GM20431 (cell line): ENCODE measurements around the gene SPDEF.

Experiments
- in situ Hi-C: fragments of 300-500 bp; cut with MseI, MboI; formaldehyde crosslinking; loops from one replicate; pipeline ENCODE4 v1.15.0; 2020; ENCODE audit warnings: low sequenced_read_pairs; ENCODE audit not compliant: unreplicated experiment

The SPDEF gene

DNA sequence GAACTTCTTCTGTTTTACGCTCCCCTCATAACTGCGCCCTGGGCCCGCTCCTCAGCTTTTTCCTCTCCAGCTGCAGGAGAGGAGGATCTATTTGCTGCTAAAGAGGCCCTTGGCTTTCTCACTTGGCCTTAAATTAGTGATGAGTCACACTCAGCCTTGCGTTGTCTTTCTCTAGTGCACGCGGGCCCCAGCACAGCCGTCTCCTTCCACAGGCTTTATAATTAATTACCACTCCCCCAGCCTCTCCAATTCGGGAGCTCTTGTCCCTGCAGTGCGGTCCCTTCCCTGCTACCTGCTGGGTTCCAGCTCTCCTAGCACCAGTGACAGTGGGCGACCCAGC is 65.1 kb downstream of the SPDEF start:
- in situ Hi-C loops = no loop called here

DNA sequence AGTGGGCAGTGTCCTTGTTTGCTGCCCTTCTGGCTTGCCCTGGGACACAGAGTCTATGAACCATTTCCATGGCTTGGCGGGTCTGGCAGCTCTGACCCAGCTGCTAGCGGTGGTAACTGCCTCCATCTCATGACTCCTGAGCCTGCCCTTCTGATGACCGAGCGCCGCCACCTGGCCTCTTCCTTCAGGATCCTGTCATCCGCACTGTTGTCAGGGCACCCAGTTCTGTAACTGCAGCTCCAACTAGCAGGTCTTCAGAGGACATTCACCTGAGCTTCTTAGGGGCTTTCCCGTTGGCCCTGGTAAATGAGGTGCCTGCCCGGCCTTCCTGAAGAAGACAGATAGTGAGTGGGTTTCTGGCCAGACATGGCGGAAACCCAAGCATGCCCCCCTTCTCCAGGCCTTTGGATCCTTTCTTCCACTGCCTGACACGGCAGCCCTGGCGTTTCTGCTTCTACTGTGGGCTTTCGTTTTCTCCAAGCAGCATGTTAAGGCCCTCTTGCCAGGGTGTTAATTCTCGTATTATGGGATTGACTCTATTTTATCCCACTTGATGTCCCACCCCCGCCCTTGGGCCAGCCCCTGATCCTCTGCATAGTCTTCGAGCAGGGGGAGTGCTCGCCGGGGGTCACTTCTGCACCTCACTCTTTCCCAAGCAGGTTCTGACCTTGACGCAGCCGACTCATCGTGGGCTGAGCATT is 65.6 kb downstream of the SPDEF start:
- in situ Hi-C loops = no loop called here

DNA sequence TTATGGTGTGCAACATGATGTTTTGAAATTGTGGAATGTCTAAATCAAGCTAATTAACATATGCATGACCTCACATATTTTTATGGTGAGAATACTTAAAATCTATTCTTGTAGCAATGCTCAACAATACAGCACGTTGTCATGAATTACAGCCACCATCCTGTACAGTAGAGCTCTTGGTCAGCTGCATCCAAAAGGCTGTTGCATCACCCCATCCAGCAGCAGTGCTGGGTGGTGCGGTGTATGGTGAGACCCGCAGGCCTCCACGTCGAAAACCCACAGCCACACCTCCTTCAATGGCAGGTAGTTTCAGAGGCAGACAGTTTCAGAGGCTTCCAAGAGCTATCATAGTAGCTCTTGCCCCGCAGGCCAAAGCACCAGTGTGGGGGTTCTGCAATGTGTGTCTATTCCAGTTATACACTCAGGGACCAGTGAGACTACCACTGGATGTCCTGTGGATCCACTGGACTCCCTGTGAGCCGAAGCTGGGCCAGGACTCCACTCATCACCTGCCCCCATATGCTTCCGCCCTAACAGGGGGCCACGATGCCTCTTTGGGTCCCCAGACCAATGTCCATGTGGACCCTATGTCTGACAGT is 66.8 kb downstream of the SPDEF start:
- in situ Hi-C loops = no loop called here
